Measurements from ENCODE around the gene SORT1. TPM values are rescaled to one million over a fixed set of nuclear protein-coding genes. Genes with fewer than 3 reads are reported as not detected.

SORT1 gene
- total and polyA plus RNA-seq, 2 of the 13 experiments (the other 11 are each of a cell fraction or from before 2014, with no cell fraction given), result 32.4 to 93.0 TPM

GRCh38 chr1:109309347-109309746 lies 88.4 kb downstream of the SORT1 start (continued):
- TF ChIP-seq ZNF749 (CRISPR knock-in tag; IDR thresholded peaks at IDR 0.05; ENCODE audit: borderline replicate concordance) (no peak), ZNF513 (CRISPR knock-in tag; conservative IDR thresholded peaks at IDR 0.05) (no peak), SMARCC2 (IDR thresholded peaks at IDR 0.05) (no peak), HIC2 (CRISPR knock-in tag; IDR thresholded peaks at IDR 0.05; ENCODE audit: low read depth) (no peak), KDM1A (CRISPR knock-in tag; IDR thresholded peaks at IDR 0.05) (no peak), TIGD3 (CRISPR knock-in tag; IDR thresholded peaks at IDR 0.05; ENCODE audit: borderline replicate concordance) (no peak), ATF7 (IDR thresholded peaks at IDR 0.05) (no peak), ATF7 (CRISPR knock-in tag; IDR thresholded peaks at IDR 0.05) (no peak), SP5 (CRISPR knock-in tag; IDR thresholded peaks at IDR 0.05; ENCODE audit: borderline replicate concordance, low read depth) (no peak), ZNF281 (CRISPR knock-in tag; IDR thresholded peaks at IDR 0.05; ENCODE audit: borderline replicate concordance) (no peak), U2AF1 (optimal IDR thresholded peaks at IDR 0.05; ENCODE audit: low read depth, low read length) (no peak), RORA (CRISPR knock-in tag; IDR thresholded peaks at IDR 0.05) (no peak), PREB (CRISPR knock-in tag; IDR thresholded peaks at IDR 0.05) (no peak), MEF2D (CRISPR knock-in tag; IDR thresholded peaks at IDR 0.05) (peak; percentile 55; the same call in 1 of the 2 replicates), DNMT1 (CRISPR knock-in tag; IDR thresholded peaks at IDR 0.05) (no peak), HOXA5 (CRISPR knock-in tag; IDR thresholded peaks at IDR 0.05) (no peak), ZNF256 (CRISPR knock-in tag; conservative IDR thresholded peaks at IDR 0.05) (no peak), ZNF550 (CRISPR knock-in tag; IDR thresholded peaks at IDR 0.05; ENCODE audit: borderline replicate concordance) (no peak), PPARG (CRISPR knock-in tag; conservative IDR thresholded peaks at IDR 0.05) (0 out of 2 replicates have a peak, but pooled peaks have one; percentile 8), ZNF343 (CRISPR knock-in tag; IDR thresholded peaks at IDR 0.05) (no peak), BHLHE40 (IDR thresholded peaks at IDR 0.05; ENCODE audit: low read length) (no peak), HDAC2 (CRISPR knock-in tag; IDR thresholded peaks at IDR 0.05) (no peak), GFI1 (CRISPR knock-in tag; IDR thresholded peaks at IDR 0.05; ENCODE audit: borderline replicate concordance) (0 out of 2 replicates have a peak, but pooled peaks have one; percentile 19)
